GM19035 (cell line): Measurements from ENCODE around the gene TMEM80.
"Not testable (repeated sequence)": the region's sequence is repeated elsewhere in the genome, so short reads cannot be mapped to it uniquely, and the experiment has no call there.

Experiments
- ATAC-seq: cut with Tn5 transposase; IDR thresholded peaks from one replicate; pipeline ENCODE4 v1.9.1; 2021; ENCODE audit not compliant: unreplicated experiment

The TMEM80 gene

GRCh38 chr11:679271-680207 is 16.1 kb upstream of the TMEM80 start:
- ATAC-seq, result no peak

- no peak for ATAC-seq
These were observed 15.1 kb upstream of the TMEM80 start for GRCh38 chr11:680476-680875.

GRCh38 chr11:680970-681369 is 14.6 kb upstream of the TMEM80 start:
- ATAC-seq, result no peak

GRCh38 chr11:686451-687243 is 9.0 kb upstream of the TMEM80 start:
- no peak for ATAC-seq

- no peak for ATAC-seq
These were observed 7.9 kb upstream of the TMEM80 start for GRCh38 chr11:687751-688150.

- no peak for ATAC-seq
These were observed 6.9 kb upstream of the TMEM80 start for GRCh38 chr11:688681-689080.

GRCh38 chr11:689625-690024 is 6.0 kb upstream of the TMEM80 start:
- ATAC-seq, result no peak

- not testable (repeated sequence) for ATAC-seq
These were observed 5.4 kb upstream of the TMEM80 start for GRCh38 chr11:690244-690643.

- ATAC-seq, result no peak
These were observed 4.6 kb upstream of the TMEM80 start for GRCh38 chr11:690738-691633.

GRCh38 chr11:691710-692590 is 3.7 kb upstream of the TMEM80 start:
- ATAC-seq, result no peak

GRCh38 chr11:692824-693414 is 2.7 kb upstream of the TMEM80 start:
- no peak for ATAC-seq

- ATAC-seq, result no peak
These were observed 2.2 kb upstream of the TMEM80 start for GRCh38 chr11:693415-693831.

- no peak for ATAC-seq
These were observed 1.6 kb upstream of the TMEM80 start for GRCh38 chr11:693887-694562.

- peak; percentile 78 for ATAC-seq
These were observed 891 bp upstream of the TMEM80 start, which contains the start of gene DEAF1 for GRCh38 chr11:694563-695287. DEAF1 (minus strand) TSS chr11:695222; CDS start chr11:695047, 175 bp downstream.

GRCh38 chr11:695288-695537 is 403 bp upstream of the TMEM80 start:
- ATAC-seq, result no peak

- no peak for ATAC-seq
These were observed 1.4 kb downstream of the TMEM80 start for GRCh38 chr11:696955-697491.

- no peak for ATAC-seq
These were observed 2.2 kb downstream of the TMEM80 start for GRCh38 chr11:697811-698311.

GRCh38 chr11:698493-699115 is 3.0 kb downstream of the TMEM80 start:
- no peak for ATAC-seq
